H9 (cell line): ENCODE results near the gene KCTD6. TPM values are rescaled to one million over a fixed set of nuclear protein-coding genes. Genes with fewer than 3 reads are reported as not detected.

Source experiments
- DNase-seq: peaks from one replicate; pipeline ENCODE4 v3.0.0-alpha.2; 2017
- H2AFZ ChIP-seq: one replicate; pipeline ENCODE4 v1.6.1; 2013; ENCODE audit warnings: mild to moderate bottlenecking, low read length, control low read depth, moderate library complexity
- H2AK5ac ChIP-seq: 2 replicates; pipeline ENCODE4 v1.6.1; 2013; ENCODE audit warnings: low read length, control low read depth, mixed read lengths; ENCODE audit not compliant: insufficient read length
- H2BK120ac ChIP-seq: one replicate; pipeline ENCODE4 v1.6.1; 2013; ENCODE audit warnings: low read depth, mild to moderate bottlenecking, low read length, control low read depth, inconsistent platforms; ENCODE audit not compliant: poor library complexity, severe bottlenecking
- H2BK12ac ChIP-seq: 2 replicates; pipeline ENCODE4 v1.6.1; 2013; ENCODE audit warnings: low read length, control low read depth, mixed read lengths, low read depth; ENCODE audit not compliant: insufficient read length
- H2BK15ac ChIP-seq: 2 replicates; pipeline ENCODE4 v1.6.1; 2013; ENCODE audit warnings: low read depth, low read length, control low read depth
- H2BK20ac ChIP-seq: one replicate; pipeline ENCODE4 v1.6.1; 2013; ENCODE audit warnings: low read depth, mild to moderate bottlenecking, low read length, control low read depth, inconsistent platforms; ENCODE audit not compliant: poor library complexity, severe bottlenecking
- H2BK5ac ChIP-seq: 2 replicates; pipeline ENCODE4 v1.6.1; 2013; ENCODE audit warnings: low read length, control low read depth, mixed read lengths; ENCODE audit not compliant: insufficient read length
- H3K14ac ChIP-seq: 2 replicates; pipeline ENCODE4 v1.6.1; 2013; ENCODE audit warnings: low read length, control low read depth; ENCODE audit not compliant: insufficient read depth
- H3K18ac ChIP-seq: 2 replicates; pipeline ENCODE4 v1.6.1; 2013; ENCODE audit warnings: low read depth, mild to moderate bottlenecking, mixed read lengths, low read length, control low read depth; ENCODE audit not compliant: insufficient read length
- H3K23ac ChIP-seq: 2 replicates; pipeline ENCODE4 v1.6.1; 2013; ENCODE audit warnings: low read length, control low read depth, mixed read lengths, low read depth; ENCODE audit not compliant: insufficient read length
- H3K23me2 ChIP-seq: 2 replicates; pipeline ENCODE4 v1.6.1; 2013; ENCODE audit warnings: low read depth, mild to moderate bottlenecking, mixed read lengths, low read length, control low read depth; ENCODE audit not compliant: insufficient read length, poor library complexity, severe bottlenecking
- H3K27ac ChIP-seq: 2 replicates; pipeline ENCODE4 v1.5.1; 2013; ENCODE audit warnings: low read length, control low read depth, mixed read lengths, low read depth; ENCODE audit not compliant: insufficient read length
- H3K27me3 ChIP-seq: 2 replicates; pipeline ENCODE4 v1.6.1; 2013; ENCODE audit warnings: low read length, control low read depth, inconsistent platforms; ENCODE audit not compliant: insufficient read depth
- H3K4ac ChIP-seq: 2 replicates; pipeline ENCODE4 v1.6.1; 2013; ENCODE audit warnings: low read depth, mild to moderate bottlenecking, control low read depth, inconsistent platforms, low read length, moderate library complexity
- H3K4me1 ChIP-seq: 2 replicates; pipeline ENCODE4 v1.6.1; 2013; ENCODE audit warnings: low read length, control low read depth, inconsistent platforms; ENCODE audit not compliant: insufficient read depth
- H3K4me2 ChIP-seq: 2 replicates; pipeline ENCODE4 v1.6.1; 2013; ENCODE audit warnings: low read length, control low read depth, mixed read lengths; ENCODE audit not compliant: insufficient read length, insufficient read depth
- H3K56ac ChIP-seq: 2 replicates; pipeline ENCODE4 v1.6.1; 2013; ENCODE audit warnings: low read depth, mild to moderate bottlenecking, mixed read lengths, low read length, control low read depth; ENCODE audit not compliant: insufficient read length
- H3K79me1 ChIP-seq: 2 replicates; pipeline ENCODE4 v1.6.1; 2013; ENCODE audit warnings: low read depth, mild to moderate bottlenecking, moderate library complexity, low read length, control low read depth, inconsistent platforms; ENCODE audit not compliant: insufficient read depth, poor library complexity, severe bottlenecking
- H3K79me2 ChIP-seq: 2 replicates; pipeline ENCODE4 v1.6.1; 2013; ENCODE audit warnings: low read length, control low read depth, inconsistent platforms; ENCODE audit not compliant: insufficient read depth
- H3K9ac ChIP-seq: 2 replicates; pipeline ENCODE4 v1.6.1; 2013; ENCODE audit warnings: low read length, control low read depth, mixed read lengths; ENCODE audit not compliant: insufficient read length; ENCODE audit errors: extremely low read depth
- H3K9me3 ChIP-seq: one replicate; pipeline ENCODE4 v1.6.1; 2013; ENCODE audit warnings: low read depth, low read length, inconsistent platforms; ENCODE audit not compliant: control insufficient read depth
- H3T11ph ChIP-seq: one replicate; pipeline ENCODE4 v1.6.1; 2013; ENCODE audit warnings: mild to moderate bottlenecking, low read length, control low read depth, inconsistent platforms
- H4K20me1 ChIP-seq: one replicate; pipeline ENCODE4 v1.6.1; 2013; ENCODE audit not compliant: control insufficient read depth, insufficient read length, insufficient read depth
- H4K5ac ChIP-seq: 2 replicates; pipeline ENCODE4 v1.6.1; 2013; ENCODE audit warnings: low read depth, mild to moderate bottlenecking, mixed read lengths, low read length, control low read depth; ENCODE audit not compliant: insufficient read length
- H4K8ac ChIP-seq: replicated peaks from 2 replicates; pipeline ENCODE4 v1.6.1; 2013; ENCODE audit warnings: low read length, control low read depth, mixed read lengths, low read depth; ENCODE audit not compliant: insufficient read length
- H4K91ac ChIP-seq: 2 replicates; pipeline ENCODE4 v1.6.1; 2013; ENCODE audit warnings: low read depth, mild to moderate bottlenecking, moderate library complexity, mixed read lengths, low read length, control low read depth; ENCODE audit not compliant: insufficient read length
- H3K27ac Mint-ChIP-seq, 3 experiments: 2 replicates in 2 of 3; 3 replicates in 1 of 3; pipeline ENCODE4 v1.8.0; 2020 to 2021; ENCODE audit warnings: mixed read lengths in 3 of 3, mild to moderate bottlenecking in 1 of 3, moderate library complexity in 1 of 3
- H3K27me3 Mint-ChIP-seq: 2 replicates; pipeline ENCODE4 v1.8.0; 2021; ENCODE audit warnings: low read depth, mild to moderate bottlenecking, moderate library complexity, mixed read lengths
- H3K36me3 Mint-ChIP-seq, 3 experiments: 2 replicates in 2 of 3; 3 replicates in 1 of 3; pipeline ENCODE4 v1.8.0; 2020 to 2021; ENCODE audit warnings: low read depth in 3 of 3, mixed read lengths in 3 of 3; ENCODE audit not compliant: insufficient read depth in 1 of 3
- H3K4me1 Mint-ChIP-seq, 2 experiments: 2 replicates each; pipeline ENCODE4 v1.8.0; 2020; ENCODE audit warnings: mixed read lengths in 2 of 2
- H3K4me3 Mint-ChIP-seq, 2 experiments: 2 replicates in 1 of 2; 3 replicates in 1 of 2; pipeline ENCODE4 v1.8.0; 2020 to 2021; ENCODE audit warnings: mild to moderate bottlenecking in 2 of 2, mixed read lengths in 2 of 2, moderate library complexity in 1 of 2
- H3K9me3 Mint-ChIP-seq, 2 experiments: 2 replicates in 1 of 2; 3 replicates in 1 of 2; pipeline ENCODE4 v1.8.0; 2020; ENCODE audit warnings: mild to moderate bottlenecking in 2 of 2, mixed read lengths in 2 of 2, moderate library complexity in 1 of 2
- WGBS: extraction: QIAGEN DNeasy Blood & Tissue Kit; methylation state at CpG from one replicate; pipeline ENCODE4 v1.1.7; 2013; ENCODE audit warnings: missing lambda C conversion rate, low lambda C conversion rate, mixed read lengths; ENCODE audit not compliant: insufficient read length; ENCODE audit errors: extremely low coverage; 5-methylcytosine and 5-hydroxymethylcytosine counted together
- total RNA-seq: library from RNA; stranded (reverse); gene quantifications from 2 replicates; pipeline ENCODE4 v1.2.1, GENCODE V29; 2021
- TF ChIP-seq, protein P1 (sequence below): fragments of 200-600 bp; sonication (generic); conservative IDR thresholded peaks from 3 replicates; pipeline ENCODE4 v1.8.0; 2021; ENCODE audit warnings: antibody characterized with exemption, mild to moderate bottlenecking

The KCTD6 gene
- total RNA-seq, 1 experiment from 2014 or later: 14.2 TPM

GRCh38 chr3:58484722-58485069 lies 7.2 kb upstream of the KCTD6 start:
- H4K8ac ChIP-seq: no peak overlapping the region
- H4K5ac ChIP-seq: no peak overlapping the region
- no peak overlapping the region for H2BK20ac ChIP-seq
- Mint-ChIP-seq H3K9me3 (peaks cover 0 to 4% of the 10 kb centered on the region in 2 experiments; a peak in 3 of 5 replicates), H3K4me3 (no peak overlapping the region), H3K27ac (no peak overlapping the region), H3K27me3 (peaks cover 24% of the 10 kb centered on the region), H3K4me1 (peaks cover 10 to 26% of the 10 kb centered on the region in 2 experiments), H3K36me3 (peaks cover 0 to 2% (median 0%) of the 10 kb centered on the region in 3 experiments; a peak in 3 of 7 replicates)
- no peak overlapping the region for H3K4ac ChIP-seq
- no peak overlapping the region for H2BK12ac ChIP-seq
- no peak overlapping the region for H3K4me2 ChIP-seq
- H3K4me1 ChIP-seq: no peaks in the 10 kb centered on the region
- no peaks in the 10 kb centered on the region for H4K20me1 ChIP-seq
- H2BK15ac ChIP-seq: no peak overlapping the region
- H3K9ac ChIP-seq: no peak overlapping the region
- no peaks in the 10 kb centered on the region for H3K27me3 ChIP-seq
- H3K56ac ChIP-seq: no peak overlapping the region
- DNase-seq: no peak
- no peak overlapping the region for H2BK120ac ChIP-seq
- no peaks in the 10 kb centered on the region for H3K79me2 ChIP-seq
- no peaks in the 10 kb centered on the region for H3K9me3 ChIP-seq
- H4K91ac ChIP-seq: no peak overlapping the region
- H3T11ph ChIP-seq: no peak overlapping the region
- no peak overlapping the region for H3K14ac ChIP-seq
- H2AFZ ChIP-seq: no peak overlapping the region
- no CpG with 5 or more reads among the region's 3 CpGs for whole genome bisulfite sequencing
- H2AK5ac ChIP-seq: no peak overlapping the region
- no peak overlapping the region for H3K23ac ChIP-seq
- TF ChIP-seq, protein P1, sequence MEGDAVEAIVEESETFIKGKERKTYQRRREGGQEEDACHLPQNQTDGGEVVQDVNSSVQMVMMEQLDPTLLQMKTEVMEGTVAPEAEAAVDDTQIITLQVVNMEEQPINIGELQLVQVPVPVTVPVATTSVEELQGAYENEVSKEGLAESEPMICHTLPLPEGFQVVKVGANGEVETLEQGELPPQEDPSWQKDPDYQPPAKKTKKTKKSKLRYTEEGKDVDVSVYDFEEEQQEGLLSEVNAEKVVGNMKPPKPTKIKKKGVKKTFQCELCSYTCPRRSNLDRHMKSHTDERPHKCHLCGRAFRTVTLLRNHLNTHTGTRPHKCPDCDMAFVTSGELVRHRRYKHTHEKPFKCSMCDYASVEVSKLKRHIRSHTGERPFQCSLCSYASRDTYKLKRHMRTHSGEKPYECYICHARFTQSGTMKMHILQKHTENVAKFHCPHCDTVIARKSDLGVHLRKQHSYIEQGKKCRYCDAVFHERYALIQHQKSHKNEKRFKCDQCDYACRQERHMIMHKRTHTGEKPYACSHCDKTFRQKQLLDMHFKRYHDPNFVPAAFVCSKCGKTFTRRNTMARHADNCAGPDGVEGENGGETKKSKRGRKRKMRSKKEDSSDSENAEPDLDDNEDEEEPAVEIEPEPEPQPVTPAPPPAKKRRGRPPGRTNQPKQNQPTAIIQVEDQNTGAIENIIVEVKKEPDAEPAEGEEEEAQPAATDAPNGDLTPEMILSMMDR: no peak
- H3K27ac ChIP-seq: no peak overlapping the region
- no peaks in the 10 kb centered on the region for H3K79me1 ChIP-seq
- H3K23me2 ChIP-seq: no peaks in the 10 kb centered on the region
- no peak overlapping the region for H3K18ac ChIP-seq
- no peak overlapping the region for H2BK5ac ChIP-seq
